ENCODE data around the gene NKTR. TPM values are rescaled to one million over a fixed set of nuclear protein-coding genes. Genes with fewer than 3 reads are reported as not detected.

Gene NKTR
- polyA plus RNA-seq, 1 donor, result 94.1 TPM

- DNase-seq (ENCODE audit: low read depth), result no peak
Measured at GRCh38 chr3:42649783-42650182, 49.3 kb downstream of the NKTR start.

GRCh38 chr3:42651248-42652091, 51.0 kb downstream of the NKTR start:
- DNase-seq (ENCODE audit: low read depth), result no peak

- no peak for DNase-seq (ENCODE audit: low read depth)
Measured at GRCh38 chr3:42652251-42652610, 51.7 kb downstream of the NKTR start.

GRCh38 chr3:42652611-42653302, 52.3 kb downstream of the NKTR start:
- DNase-seq (ENCODE audit: low read depth), result no peak

GRCh38 chr3:42653303-42653559, 52.7 kb downstream of the NKTR start:
- no peak for DNase-seq (ENCODE audit: low read depth)

GRCh38 chr3:42653560-42654330, 53.3 kb downstream of the NKTR start, which contains the start of gene ZBTB47:
TSS of gene ZBTB47 (plus strand) at chr3:42653697. CDS start at chr3:42658356, 4,659 bp downstream.
- no peak for DNase-seq (ENCODE audit: low read depth)

GRCh38 chr3:42654331-42655201, 54.1 kb downstream of the NKTR start:
- DNase-seq (ENCODE audit: low read depth), result peak; percentile 36

- DNase-seq (ENCODE audit: low read depth), result no peak
Measured at GRCh38 chr3:42655331-42655888, 54.9 kb downstream of the NKTR start.

- no peak for DNase-seq (ENCODE audit: low read depth)
Measured at GRCh38 chr3:42655980-42656679, 55.6 kb downstream of the NKTR start.

- DNase-seq (ENCODE audit: low read depth), result no peak
Measured at GRCh38 chr3:42656680-42657610, 56.5 kb downstream of the NKTR start.

- no peak for DNase-seq (ENCODE audit: low read depth)
Measured at GRCh38 chr3:42657675-42658074, 57.2 kb downstream of the NKTR start.

- DNase-seq (ENCODE audit: low read depth), result no peak
Measured at GRCh38 chr3:42658091-42658770, 57.7 kb downstream of the NKTR start.

- DNase-seq (ENCODE audit: low read depth), result no peak
Measured at GRCh38 chr3:42658771-42659390, 58.4 kb downstream of the NKTR start.

- DNase-seq (ENCODE audit: low read depth), result no peak
Measured at GRCh38 chr3:42659451-42660130, 59.1 kb downstream of the NKTR start.

- DNase-seq (ENCODE audit: low read depth), result no peak
Measured at GRCh38 chr3:42660131-42660715, 59.7 kb downstream of the NKTR start.

GRCh38 chr3:42660898-42661297, 60.4 kb downstream of the NKTR start:
- DNase-seq (ENCODE audit: low read depth), result no peak

GRCh38 chr3:42661593-42662022, 61.1 kb downstream of the NKTR start:
- DNase-seq (ENCODE audit: low read depth), result no peak

Measured in forelimb muscle (tissue), 1 donor.